MM.1S (cell line): ENCODE results near the gene FGFR2.

ENCODE experiments used
- DNase-seq: peaks from one replicate; pipeline ENCODE4 v3.0.0-alpha.2; 2015
- H2AFZ ChIP-seq: fragments of 300-600 bp; sonication (generic); 2 replicates; pipeline ENCODE4 v1.6.0; 2016; ENCODE audit warnings: antibody characterized with exemption, low read length
- H3F3A ChIP-seq: fragments of 300-600 bp; sonication (generic); 2 replicates; pipeline ENCODE4 v1.6.1; 2016; ENCODE audit warnings: mild to moderate bottlenecking, antibody characterized with exemption, low read length, moderate library complexity, mixed read lengths; ENCODE audit not compliant: insufficient read depth
- H3K27ac ChIP-seq: fragments of 300-600 bp; sonication (generic); 2 replicates; pipeline ENCODE4 v1.5.1; 2016; ENCODE audit warnings: mild to moderate bottlenecking, low read length
- H3K27me3 ChIP-seq: fragments of 300-600 bp; sonication (generic); replicated peaks from 2 replicates; pipeline ENCODE4 v1.6.0; 2016; ENCODE audit warnings: low read length; ENCODE audit not compliant: insufficient read depth
- H3K36me3 ChIP-seq: fragments of 300-600 bp; sonication (generic); replicated peaks from 2 replicates; pipeline ENCODE4 v1.6.1; 2016; ENCODE audit warnings: mild to moderate bottlenecking, low read length, mixed read lengths; ENCODE audit not compliant: insufficient read depth
- H3K4me1 ChIP-seq: fragments of 300-600 bp; sonication (generic); 2 replicates; pipeline ENCODE4 v1.6.1; 2016; ENCODE audit warnings: low read length, mixed read lengths
- H3K4me2 ChIP-seq: fragments of 300-600 bp; sonication (generic); 2 replicates; pipeline ENCODE4 v1.6.0; 2016; ENCODE audit warnings: low read depth, low read length
- H3K4me3 ChIP-seq: fragments of 300-600 bp; sonication (generic); 2 replicates; pipeline ENCODE4 v1.5.1; 2016; ENCODE audit warnings: low read length, mixed read lengths
- H3K79me2 ChIP-seq: fragments of 300-600 bp; sonication (generic); 2 replicates; pipeline ENCODE4 v1.6.1; 2016; ENCODE audit warnings: mixed run types, low read length, mixed read lengths
- H3K9ac ChIP-seq: fragments of 300-600 bp; sonication (generic); 2 replicates; pipeline ENCODE4 v1.6.1; 2016; ENCODE audit warnings: low read length, mixed read lengths
- H3K9me2 ChIP-seq: fragments of 300-600 bp; sonication (generic); replicated peaks from 2 replicates; pipeline ENCODE4 v1.6.1; 2016; ENCODE audit warnings: mild to moderate bottlenecking, low read length, mixed read lengths; ENCODE audit not compliant: insufficient read depth
- H3K9me3 ChIP-seq: fragments of 300-600 bp; sonication (generic); replicated peaks from 2 replicates; pipeline ENCODE4 v1.6.1; 2016; ENCODE audit warnings: mild to moderate bottlenecking, low read length, mixed read lengths; ENCODE audit not compliant: insufficient read depth
- H4K20me1 ChIP-seq: fragments of 300-600 bp; sonication (generic); 2 replicates; pipeline ENCODE4 v1.6.1; 2016; ENCODE audit warnings: mild to moderate bottlenecking, low read length, moderate library complexity, mixed read lengths; ENCODE audit not compliant: insufficient read depth
- CTCF ChIP-seq: fragments of 300-600 bp; sonication (generic); IDR thresholded peaks from 2 replicates; pipeline ENCODE4 v1.5.1; 2016; ENCODE audit warnings: antibody characterized with exemption, low read length, mixed read lengths
- EZH2 ChIP-seq: fragments of 300-600 bp; sonication (generic); optimal IDR thresholded peaks from 2 replicates; pipeline ENCODE3; 2017; ENCODE audit warnings: low read depth, mild to moderate bottlenecking, antibody characterized with exemption, low read length, mixed read lengths
- EZH2phosphoT487 ChIP-seq: fragments of 300-600 bp; sonication (generic); IDR thresholded peaks from 2 replicates; pipeline ENCODE4 v1.6.1; 2018; ENCODE audit warnings: antibody characterized with exemption, low read length

The FGFR2 gene

GRCh38 chr10:121493521-121493920 is 104.7 kb downstream of the FGFR2 start:
- no peaks in the 10 kb centered on the region for H3K9me3 ChIP-seq
- no peaks in the 10 kb centered on the region for H3K79me2 ChIP-seq
- no peaks in the 10 kb centered on the region for H3K9me2 ChIP-seq
- DNase-seq, result no peak
- H3K4me3 ChIP-seq, result no peak overlapping the region
- no peaks in the 10 kb centered on the region for H3F3A ChIP-seq
- no peak overlapping the region for H3K9ac ChIP-seq
- no peaks in the 10 kb centered on the region for H3K27me3 ChIP-seq
- H3K4me2 ChIP-seq, result no peak overlapping the region
- H2AFZ ChIP-seq, result no peak overlapping the region
- no peaks in the 10 kb centered on the region for H3K4me1 ChIP-seq
- no peak overlapping the region for H3K27ac ChIP-seq
- H3K36me3 ChIP-seq, result no peaks in the 10 kb centered on the region
- TF ChIP-seq CTCF (no peak), EZH2phosphoT487 (no peak), EZH2 (no peak)
- H4K20me1 ChIP-seq, result no peaks in the 10 kb centered on the region

GRCh38 chr10:121490871-121491519 is 107.2 kb downstream of the FGFR2 start:
- Histone ChIP-seq H3K9me2 (no peaks in the 10 kb centered on the region), H3F3A (no peaks in the 10 kb centered on the region), H3K4me1 (no peaks in the 10 kb centered on the region), H3K79me2 (no peaks in the 10 kb centered on the region), H3K9ac (no peak overlapping the region), H3K27me3 (no peaks in the 10 kb centered on the region), H3K4me2 (no peak overlapping the region), H2AFZ (no peak overlapping the region), H3K9me3 (no peaks in the 10 kb centered on the region), H4K20me1 (no peaks in the 10 kb centered on the region), H3K36me3 (no peaks in the 10 kb centered on the region), H3K4me3 (no peak overlapping the region), H3K27ac (no peak overlapping the region)
- DNase-seq, result no peak
- TF ChIP-seq EZH2 (no peak), EZH2phosphoT487 (no peak), CTCF (no peak)

GRCh38 chr10:121485436-121486139 is 112.7 kb downstream of the FGFR2 start:
- Histone ChIP-seq H3K9me3 (no peaks in the 10 kb centered on the region), H3K4me2 (no peak overlapping the region)

More at GRCh38 chr10:121485436-121486139, 112.7 kb downstream of the FGFR2 start:
- no peaks in the 10 kb centered on the region for H3K9me2 ChIP-seq
- no peaks in the 10 kb centered on the region for H3K79me2 ChIP-seq
- TF ChIP-seq CTCF, result no peak
- no peak for TF ChIP-seq EZH2
- no peak for TF ChIP-seq EZH2phosphoT487
- no peak for DNase-seq
- H3K27ac ChIP-seq, result no peak overlapping the region
- H3K36me3 ChIP-seq, result no peaks in the 10 kb centered on the region
- H3K27me3 ChIP-seq, result no peaks in the 10 kb centered on the region
- no peak overlapping the region for H2AFZ ChIP-seq
- no peak overlapping the region for H3K4me3 ChIP-seq
- H3F3A ChIP-seq, result no peaks in the 10 kb centered on the region
- H3K4me1 ChIP-seq, result no peaks in the 10 kb centered on the region
- H3K9ac ChIP-seq, result no peak overlapping the region
- H4K20me1 ChIP-seq, result no peaks in the 10 kb centered on the region
